ENCODE data around the gene PRH1. TPM values are rescaled to one million over a fixed set of nuclear protein-coding genes. Genes with fewer than 3 reads are reported as not detected.

Gene PRH1
- total RNA-seq, 3 donors from 2014 or later (not counting 1 experiment from before 2014, with no cell fraction given): 35.1 to 46.1 (median 40.6) TPM

GRCh38 chr12:10891937-10892336 is 7.9 kb upstream of the PRH1 start:
- no peak overlapping the region for H3K27ac Mint-ChIP-seq
- DNase-seq (no peak), ATAC-seq (no peak)
- Histone ChIP-seq H3K27me3 (ENCODE audit: control insufficient read depth, insufficient read depth, low read length) (no peaks in the 10 kb centered on the region), H3K4me3 (ENCODE audit: low read length) (no peak overlapping the region), H3K4me1 (ENCODE audit: control insufficient read depth, insufficient read depth, low read length) (no peaks in the 10 kb centered on the region), H3K36me3 (ENCODE audit: control insufficient read depth, insufficient read depth, low read length) (no peaks in the 10 kb centered on the region), H3K27ac (ENCODE audit: low read length) (no peak overlapping the region), H3K9me3 (ENCODE audit: control insufficient read depth, insufficient read depth, low read length) (no peaks in the 10 kb centered on the region)
- TF ChIP-seq CTCF (IDR thresholded peaks at IDR 0.05): no peak
- H3K4me3 Mint-ChIP-seq: no peak overlapping the region
- no peaks in the 10 kb centered on the region for H3K36me3 Mint-ChIP-seq
- no peaks in the 10 kb centered on the region for H3K27me3 Mint-ChIP-seq (ENCODE audit: low read depth in 2 of 2)
- intact Hi-C loops (cut with micrococcal nuclease): no loop called here
- H3K4me1 Mint-ChIP-seq: peaks cover 0 to 2% of the 10 kb centered on the region in 2 donors
- H3K9me3 Mint-ChIP-seq: no peaks in the 10 kb centered on the region
- WGBS (ENCODE audit: insufficient coverage): 95% methylated on average over 2 of the region's 2 CpGs

- Mint-ChIP-seq H3K36me3 (no peaks in the 10 kb centered on the region), H3K4me3 (no peak overlapping the region), H3K4me1 (peaks cover 0 to 9% of the 10 kb centered on the region in 2 donors), H3K9me3 (no peaks in the 10 kb centered on the region), H3K27me3 (ENCODE audit: low read depth in 2 of 2) (no peaks in the 10 kb centered on the region), H3K27ac (no peak overlapping the region)
- no peak overlapping the region for H3K4me3 ChIP-seq (ENCODE audit: low read length)
- H3K4me1 ChIP-seq (ENCODE audit: control insufficient read depth, insufficient read depth, low read length): no peaks in the 10 kb centered on the region
- no peaks in the 10 kb centered on the region for H3K9me3 ChIP-seq (ENCODE audit: control insufficient read depth, insufficient read depth, low read length)
- ATAC-seq (no peak), DNase-seq (no peak)
- TF ChIP-seq CTCF (IDR thresholded peaks at IDR 0.05): no peak
- intact Hi-C loops (cut with micrococcal nuclease): no loop called here
- H3K36me3 ChIP-seq (ENCODE audit: control insufficient read depth, insufficient read depth, low read length): no peaks in the 10 kb centered on the region
- no peaks in the 10 kb centered on the region for H3K27me3 ChIP-seq (ENCODE audit: control insufficient read depth, insufficient read depth, low read length)
- no peak overlapping the region for H3K27ac ChIP-seq (ENCODE audit: low read length)
Measured at GRCh38 chr12:10889226-10889625, 5.2 kb upstream of the PRH1 start.

GRCh38 chr12:10873378-10873777 is 10.7 kb downstream of the PRH1 start:
- H3K36me3 Mint-ChIP-seq: peaks cover 26% of the 10 kb centered on the region
- no peak for TF ChIP-seq CTCF (IDR thresholded peaks at IDR 0.05)

GRCh38 chr12:10867381-10867780 is 16.7 kb downstream of the PRH1 start:
- ATAC-seq: no peak
- intact Hi-C loops (cut with micrococcal nuclease): no loop called here
- WGBS (ENCODE audit: insufficient coverage): 100% methylated on average over 2 of the region's 2 CpGs
- H3K36me3 Mint-ChIP-seq: peaks cover 10% of the 10 kb centered on the region
- H3K9me3 Mint-ChIP-seq: no peaks in the 10 kb centered on the region
- Histone ChIP-seq H3K9me3 (ENCODE audit: control insufficient read depth, insufficient read depth, low read length) (no peaks in the 10 kb centered on the region), H3K4me1 (ENCODE audit: control insufficient read depth, insufficient read depth, low read length) (no peaks in the 10 kb centered on the region), H3K4me3 (ENCODE audit: low read length) (no peak overlapping the region), H3K36me3 (ENCODE audit: control insufficient read depth, insufficient read depth, low read length) (no peaks in the 10 kb centered on the region), H3K27me3 (ENCODE audit: control insufficient read depth, insufficient read depth, low read length) (no peaks in the 10 kb centered on the region), H3K27ac (ENCODE audit: low read length) (no peak overlapping the region)
- H3K27me3 Mint-ChIP-seq (ENCODE audit: low read depth in 2 of 2): no peaks in the 10 kb centered on the region
- DNase-seq: no peak
- no peak overlapping the region for H3K27ac Mint-ChIP-seq
- H3K4me3 Mint-ChIP-seq: no peak overlapping the region
- TF ChIP-seq CTCF (IDR thresholded peaks at IDR 0.05): no peak
- H3K4me1 Mint-ChIP-seq: peaks cover 0 to 9% of the 10 kb centered on the region in 2 donors

More at GRCh38 chr12:10873378-10873777, 10.7 kb downstream of the PRH1 start:
- Histone ChIP-seq H3K4me1 (ENCODE audit: control insufficient read depth, insufficient read depth, low read length) (no peaks in the 10 kb centered on the region), H3K27me3 (ENCODE audit: control insufficient read depth, insufficient read depth, low read length) (no peaks in the 10 kb centered on the region), H3K36me3 (ENCODE audit: control insufficient read depth, insufficient read depth, low read length) (no peaks in the 10 kb centered on the region), H3K27ac (ENCODE audit: low read length) (no peak overlapping the region), H3K9me3 (ENCODE audit: control insufficient read depth, insufficient read depth, low read length) (no peaks in the 10 kb centered on the region), H3K4me3 (ENCODE audit: low read length) (no peak overlapping the region)
- DNase-seq (no peak), ATAC-seq (no peak)
- Mint-ChIP-seq H3K27me3 (ENCODE audit: low read depth in 2 of 2) (no peaks in the 10 kb centered on the region), H3K4me1 (peaks cover 0 to 9% of the 10 kb centered on the region in 2 donors), H3K27ac (no peak overlapping the region), H3K9me3 (peaks cover 4 to 5% of the 10 kb centered on the region in 2 donors), H3K4me3 (no peak overlapping the region)
- intact Hi-C loops (cut with micrococcal nuclease): no loop called here
- whole genome bisulfite sequencing (ENCODE audit: insufficient coverage): 97% methylated on average over 2 of the region's 2 CpGs

Data from natural killer cell (primary cell).